ENCODE measurements around the gene BMP7.
"Not testable (repeated sequence)": the region's sequence is repeated elsewhere in the genome, so short reads cannot be mapped to it uniquely, and the experiment has no call there.

BMP7 gene

GRCh38 chr20:57287901-57288300, 21.5 kb upstream of the BMP7 start:
- TF ChIP-seq CTCF (IDR thresholded peaks at IDR 0.05; ENCODE audit: low read depth, low read length) = no peak
- H3K4me3 ChIP-seq (ENCODE audit: low read depth, low read length) = no peak overlapping the region

- no peak for TF ChIP-seq CTCF (IDR thresholded peaks at IDR 0.05; ENCODE audit: low read depth, low read length)
- no peak overlapping the region for H3K4me3 ChIP-seq (ENCODE audit: low read depth, low read length)
Measured at GRCh38 chr20:57287007-57287880, 20.8 kb upstream of the BMP7 start.

GRCh38 chr20:57283860-57284259, 17.4 kb upstream of the BMP7 start:
- no peak for TF ChIP-seq CTCF (IDR thresholded peaks at IDR 0.05; ENCODE audit: low read depth, low read length)
- H3K4me3 ChIP-seq (ENCODE audit: low read depth, low read length) = no peak overlapping the region

- H3K4me3 ChIP-seq (ENCODE audit: low read depth, low read length) = no peak overlapping the region
Measured at GRCh38 chr20:57282670-57283361, 16.4 kb upstream of the BMP7 start.

GRCh38 chr20:57281900-57282299, 15.5 kb upstream of the BMP7 start:
- H3K4me3 ChIP-seq (ENCODE audit: low read depth, low read length) = no peak overlapping the region
- no peak for TF ChIP-seq CTCF (IDR thresholded peaks at IDR 0.05; ENCODE audit: low read depth, low read length)

More at GRCh38 chr20:57282670-57283361, 16.4 kb upstream of the BMP7 start:
- no peak for TF ChIP-seq CTCF (IDR thresholded peaks at IDR 0.05; ENCODE audit: low read depth, low read length)

GRCh38 chr20:57280221-57280620, 13.8 kb upstream of the BMP7 start:
- TF ChIP-seq CTCF (IDR thresholded peaks at IDR 0.05; ENCODE audit: low read depth, low read length) = no peak
- H3K4me3 ChIP-seq (ENCODE audit: low read depth, low read length) = no peak overlapping the region

GRCh38 chr20:57279548-57279947, 13.1 kb upstream of the BMP7 start:
- H3K4me3 ChIP-seq (ENCODE audit: low read depth, low read length) = not testable (repeated sequence)

All from WI38 (cell line).